Measurements from ENCODE around the gene RSPH4A.
"Not testable (repeated sequence)": the region's sequence is repeated elsewhere in the genome, so short reads cannot be mapped to it uniquely, and the experiment has no call there.

RSPH4A gene

DNA sequence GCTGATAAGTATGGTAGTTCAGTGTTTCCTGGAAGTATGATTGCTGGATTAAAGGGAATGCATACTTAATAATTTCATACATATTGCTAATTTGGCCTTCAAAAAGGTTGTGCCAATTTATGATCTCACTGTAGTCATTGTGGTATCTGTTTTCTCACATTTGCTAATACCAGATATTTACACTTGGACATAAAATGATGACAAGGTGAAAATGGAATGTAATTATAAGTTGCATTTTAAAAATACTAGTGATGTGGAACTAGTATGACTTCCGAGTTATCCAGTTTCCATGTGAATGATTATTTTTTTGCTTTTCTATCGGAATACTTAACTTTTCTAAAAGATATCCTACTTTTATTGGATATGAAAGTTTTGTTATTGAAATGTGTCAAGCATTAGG is 29.5 kb upstream of the RSPH4A start:
- TF ChIP-seq, protein P1, sequence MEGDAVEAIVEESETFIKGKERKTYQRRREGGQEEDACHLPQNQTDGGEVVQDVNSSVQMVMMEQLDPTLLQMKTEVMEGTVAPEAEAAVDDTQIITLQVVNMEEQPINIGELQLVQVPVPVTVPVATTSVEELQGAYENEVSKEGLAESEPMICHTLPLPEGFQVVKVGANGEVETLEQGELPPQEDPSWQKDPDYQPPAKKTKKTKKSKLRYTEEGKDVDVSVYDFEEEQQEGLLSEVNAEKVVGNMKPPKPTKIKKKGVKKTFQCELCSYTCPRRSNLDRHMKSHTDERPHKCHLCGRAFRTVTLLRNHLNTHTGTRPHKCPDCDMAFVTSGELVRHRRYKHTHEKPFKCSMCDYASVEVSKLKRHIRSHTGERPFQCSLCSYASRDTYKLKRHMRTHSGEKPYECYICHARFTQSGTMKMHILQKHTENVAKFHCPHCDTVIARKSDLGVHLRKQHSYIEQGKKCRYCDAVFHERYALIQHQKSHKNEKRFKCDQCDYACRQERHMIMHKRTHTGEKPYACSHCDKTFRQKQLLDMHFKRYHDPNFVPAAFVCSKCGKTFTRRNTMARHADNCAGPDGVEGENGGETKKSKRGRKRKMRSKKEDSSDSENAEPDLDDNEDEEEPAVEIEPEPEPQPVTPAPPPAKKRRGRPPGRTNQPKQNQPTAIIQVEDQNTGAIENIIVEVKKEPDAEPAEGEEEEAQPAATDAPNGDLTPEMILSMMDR (IDR thresholded peaks at IDR 0.05; ENCODE audit: low read depth, low read length, poor library complexity, severe bottlenecking) = no peak
- no peak for TF ChIP-seq EZH2phosphoT487 (IDR thresholded peaks at IDR 0.05; ENCODE audit: borderline replicate concordance, low read length)
- Histone ChIP-seq H3K36me3 (ENCODE audit: control insufficient read depth, low read length) (peaks cover 65% of the 10 kb centered on the region), H3K27ac (ENCODE audit: low read depth, low read length) (no peak overlapping the region), H3K9me2 (replicated peaks; ENCODE audit: control insufficient read depth, low read length) (no peaks in the 10 kb centered on the region), H3F3A (ENCODE audit: control insufficient read depth, insufficient read depth) (no peaks in the 10 kb centered on the region; the same call in 1 of the 2 replicates), H3K79me2 (ENCODE audit: control insufficient read depth, low read length) (no peaks in the 10 kb centered on the region), H3K4me3 (ENCODE audit: low read length) (no peak overlapping the region), H3K4me2 (ENCODE audit: low read length) (no peak overlapping the region), H3K9me3 (ENCODE audit: control insufficient read depth, insufficient read depth, low read length) (no peaks in the 10 kb centered on the region), H3K4me1 (ENCODE audit: control insufficient read depth, low read length) (no peaks in the 10 kb centered on the region), H3K27me3 (ENCODE audit: control insufficient read depth, low read length) (no peaks in the 10 kb centered on the region), H4K20me1 (ENCODE audit: control insufficient read depth, insufficient read depth, low read depth, low read length) (no peaks in the 10 kb centered on the region)

DNA sequence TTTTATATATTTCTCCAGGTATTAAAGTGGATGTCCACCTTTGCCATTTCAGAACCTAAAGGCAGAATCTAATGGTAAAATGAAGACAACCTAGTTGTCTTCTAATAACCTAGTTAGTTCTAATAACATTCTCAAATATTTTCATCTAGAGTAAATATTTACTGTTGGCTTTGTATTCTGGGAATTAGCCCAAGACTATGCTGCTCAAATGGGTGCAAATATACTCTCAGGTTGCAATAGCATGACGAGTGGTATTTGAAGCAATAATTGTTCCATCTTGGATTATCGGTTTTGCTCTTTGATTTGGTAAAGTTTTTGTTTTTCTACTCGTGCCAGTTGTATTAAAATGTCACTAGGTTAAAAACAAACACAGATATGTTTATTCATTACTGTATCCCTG is 21.0 kb upstream of the RSPH4A start:
- H3K27ac ChIP-seq (ENCODE audit: low read depth, low read length) = no peak overlapping the region
- peaks cover 37% of the 10 kb centered on the region for H3K36me3 ChIP-seq (ENCODE audit: control insufficient read depth, low read length)
- no peaks in the 10 kb centered on the region for H3K79me2 ChIP-seq (ENCODE audit: control insufficient read depth, low read length)
- H3K4me2 ChIP-seq (ENCODE audit: low read length) = no peak overlapping the region
- H3K27me3 ChIP-seq (ENCODE audit: control insufficient read depth, low read length) = no peaks in the 10 kb centered on the region
- H3K4me1 ChIP-seq (ENCODE audit: control insufficient read depth, low read length) = no peaks in the 10 kb centered on the region
- H3K4me3 ChIP-seq (ENCODE audit: low read length) = no peak overlapping the region
- no peaks in the 10 kb centered on the region; the same call in 1 of the 2 replicates for H3F3A ChIP-seq (ENCODE audit: control insufficient read depth, insufficient read depth)
- no peaks in the 10 kb centered on the region for H3K9me2 ChIP-seq (replicated peaks; ENCODE audit: control insufficient read depth, low read length)
- H4K20me1 ChIP-seq (ENCODE audit: control insufficient read depth, insufficient read depth, low read depth, low read length) = no peaks in the 10 kb centered on the region
- TF ChIP-seq, protein P1 (IDR thresholded peaks at IDR 0.05; ENCODE audit: low read depth, low read length, poor library complexity, severe bottlenecking) = no peak
- TF ChIP-seq EZH2phosphoT487 (IDR thresholded peaks at IDR 0.05; ENCODE audit: borderline replicate concordance, low read length) = no peak
- H3K9me3 ChIP-seq (ENCODE audit: control insufficient read depth, insufficient read depth, low read length) = no peaks in the 10 kb centered on the region

DNA sequence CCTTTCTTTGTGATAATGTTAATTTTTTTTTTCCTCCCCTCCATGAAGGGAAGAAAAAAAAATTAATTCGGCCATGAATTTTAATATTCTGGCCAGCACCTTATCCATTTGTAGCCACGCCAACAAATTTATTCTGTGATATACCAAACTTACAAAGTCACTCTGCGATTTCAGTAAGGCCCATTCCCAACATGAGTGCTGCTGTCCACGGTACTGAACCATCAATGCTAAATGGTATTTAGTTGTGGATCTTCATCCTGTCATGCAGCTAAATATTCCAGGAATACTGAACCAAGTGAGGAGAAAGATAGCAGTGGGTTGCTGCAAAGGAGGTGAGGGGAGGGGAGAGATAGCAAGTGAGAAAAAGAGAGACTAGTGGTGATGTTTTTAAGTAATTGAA is 19.5 kb upstream of the RSPH4A start:
- H4K20me1 ChIP-seq (ENCODE audit: control insufficient read depth, insufficient read depth, low read depth, low read length) = no peaks in the 10 kb centered on the region
- no peak overlapping the region for H3K4me2 ChIP-seq (ENCODE audit: low read length)
- no peaks in the 10 kb centered on the region for H3K9me3 ChIP-seq (ENCODE audit: control insufficient read depth, insufficient read depth, low read length)
- H3K27me3 ChIP-seq (ENCODE audit: control insufficient read depth, low read length) = no peaks in the 10 kb centered on the region
- peaks cover 21% of the 10 kb centered on the region for H3K36me3 ChIP-seq (ENCODE audit: control insufficient read depth, low read length)
- H3K4me3 ChIP-seq (ENCODE audit: low read length) = no peak overlapping the region
- no peak overlapping the region for H3K27ac ChIP-seq (ENCODE audit: low read depth, low read length)
- TF ChIP-seq EZH2phosphoT487 (IDR thresholded peaks at IDR 0.05; ENCODE audit: borderline replicate concordance, low read length) = no peak
- TF ChIP-seq, protein P1 (IDR thresholded peaks at IDR 0.05; ENCODE audit: low read depth, low read length, poor library complexity, severe bottlenecking) = no peak
- H3K79me2 ChIP-seq (ENCODE audit: control insufficient read depth, low read length) = no peaks in the 10 kb centered on the region
- H3K9me2 ChIP-seq (replicated peaks; ENCODE audit: control insufficient read depth, low read length) = no peaks in the 10 kb centered on the region
- no peaks in the 10 kb centered on the region for H3F3A ChIP-seq (ENCODE audit: control insufficient read depth, insufficient read depth)
- no peaks in the 10 kb centered on the region for H3K4me1 ChIP-seq (ENCODE audit: control insufficient read depth, low read length)

DNA sequence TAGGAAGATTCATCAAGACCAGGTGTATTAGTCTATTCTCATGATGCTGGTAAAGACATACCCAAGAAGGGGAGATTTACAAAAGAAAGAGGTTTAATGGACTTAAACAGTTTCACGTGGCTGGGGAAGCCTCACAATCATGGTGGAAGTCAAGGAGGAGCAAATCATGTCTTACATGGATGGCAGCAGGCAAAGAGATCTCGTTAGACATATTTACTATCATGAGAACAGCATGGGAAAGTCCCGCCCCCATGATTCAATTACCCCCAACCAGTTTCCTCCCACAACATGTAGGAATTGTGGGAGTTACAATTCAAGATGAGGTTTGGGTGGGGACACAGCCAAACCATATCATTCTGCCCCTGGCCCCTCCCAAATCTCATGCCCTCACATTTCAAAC is 12.4 kb upstream of the RSPH4A start:
- H3K27ac ChIP-seq (ENCODE audit: low read depth, low read length); H3K4me2 ChIP-seq (ENCODE audit: low read length); H3F3A ChIP-seq (ENCODE audit: control insufficient read depth, insufficient read depth); H3K4me1 ChIP-seq (ENCODE audit: control insufficient read depth, low read length); H3K36me3 ChIP-seq (ENCODE audit: control insufficient read depth, low read length); H3K27me3 ChIP-seq (ENCODE audit: control insufficient read depth, low read length); H3K4me3 ChIP-seq (ENCODE audit: low read length); H3K9me3 ChIP-seq (ENCODE audit: control insufficient read depth, insufficient read depth, low read length); H3K79me2 ChIP-seq (ENCODE audit: control insufficient read depth, low read length); H3K9me2 ChIP-seq (replicated peaks; ENCODE audit: control insufficient read depth, low read length); H4K20me1 ChIP-seq (ENCODE audit: control insufficient read depth, insufficient read depth, low read depth, low read length): not testable (repeated sequence)

DNA sequence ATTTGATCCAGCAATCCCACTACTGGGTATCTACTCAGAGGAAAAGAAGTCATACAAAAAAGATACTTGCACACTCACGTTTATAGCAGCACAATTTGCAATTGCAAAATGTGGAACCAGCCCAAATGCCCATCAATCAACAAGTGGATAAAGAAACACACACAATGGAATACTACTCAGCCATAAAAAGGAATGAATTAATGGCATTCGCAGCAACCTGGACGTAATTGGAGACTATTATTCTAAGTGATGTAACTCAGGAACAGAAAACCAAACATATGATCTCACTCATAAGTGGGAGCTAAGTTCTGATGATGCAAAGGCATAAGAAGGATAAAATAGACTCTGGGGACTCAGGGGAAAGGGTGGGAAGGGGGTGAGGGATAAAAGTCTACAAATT is 11.4 kb upstream of the RSPH4A start:
- H3K27me3 ChIP-seq (ENCODE audit: control insufficient read depth, low read length) = not testable (repeated sequence)

More for the DNA sequence above, 11.4 kb upstream of the RSPH4A start:
- not testable (repeated sequence) for H3K9me2 ChIP-seq (replicated peaks; ENCODE audit: control insufficient read depth, low read length); H3K4me2 ChIP-seq (ENCODE audit: low read length); H3K79me2 ChIP-seq (ENCODE audit: control insufficient read depth, low read length); H3K4me1 ChIP-seq (ENCODE audit: control insufficient read depth, low read length); H3K27ac ChIP-seq (ENCODE audit: low read depth, low read length); H4K20me1 ChIP-seq (ENCODE audit: control insufficient read depth, insufficient read depth, low read depth, low read length); H3K36me3 ChIP-seq (ENCODE audit: control insufficient read depth, low read length); H3K9me3 ChIP-seq (ENCODE audit: control insufficient read depth, insufficient read depth, low read length); H3F3A ChIP-seq (ENCODE audit: control insufficient read depth, insufficient read depth); H3K4me3 ChIP-seq (ENCODE audit: low read length)
